ENCODE data around the gene RNASE11.
"Not testable (repeated sequence)": the region's sequence is repeated elsewhere in the genome, so short reads cannot be mapped to it uniquely, and the experiment has no call there.

RNASE11 gene

GRCh38 chr14:20602583-20602982 is 14.8 kb upstream of the RNASE11 start:
- Histone ChIP-seq H3F3A (ENCODE audit: control insufficient read depth, insufficient read depth) (no peaks in the 10 kb centered on the region), H4K20me1 (ENCODE audit: control insufficient read depth, insufficient read depth, low read depth, low read length) (no peaks in the 10 kb centered on the region), H3K9me3 (ENCODE audit: control insufficient read depth, insufficient read depth, low read length) (no peaks in the 10 kb centered on the region), H3K27me3 (ENCODE audit: control insufficient read depth, low read length) (peaks cover 4% of the 10 kb centered on the region; the same call in 1 of the 2 replicates), H3K4me1 (ENCODE audit: control insufficient read depth, low read length) (no peaks in the 10 kb centered on the region), H3K9me2 (replicated peaks; ENCODE audit: control insufficient read depth, low read length) (no peaks in the 10 kb centered on the region), H3K79me2 (ENCODE audit: control insufficient read depth, low read length) (no peaks in the 10 kb centered on the region), H3K27ac (ENCODE audit: low read depth, low read length) (no peak overlapping the region), H3K36me3 (ENCODE audit: control insufficient read depth, low read length) (no peaks in the 10 kb centered on the region), H3K4me2 (ENCODE audit: low read length) (no peak overlapping the region), H3K4me3 (ENCODE audit: low read length) (no peak overlapping the region)
- TF ChIP-seq CTCF (IDR thresholded peaks at IDR 0.05; ENCODE audit: low read depth, low read length, poor library complexity, severe bottlenecking) (no peak), EZH2phosphoT487 (IDR thresholded peaks at IDR 0.05; ENCODE audit: borderline replicate concordance, low read length) (no peak)

GRCh38 chr14:20601522-20601921 is 13.7 kb upstream of the RNASE11 start:
- no peak overlapping the region for H3K4me3 ChIP-seq (ENCODE audit: low read length)
- no peak overlapping the region for H3K27ac ChIP-seq (ENCODE audit: low read depth, low read length)
- H3K4me1 ChIP-seq (ENCODE audit: control insufficient read depth, low read length) = no peaks in the 10 kb centered on the region
- H3K9me2 ChIP-seq (replicated peaks; ENCODE audit: control insufficient read depth, low read length) = no peaks in the 10 kb centered on the region
- TF ChIP-seq CTCF (IDR thresholded peaks at IDR 0.05; ENCODE audit: low read depth, low read length, poor library complexity, severe bottlenecking) = no peak
- no peak for TF ChIP-seq EZH2phosphoT487 (IDR thresholded peaks at IDR 0.05; ENCODE audit: borderline replicate concordance, low read length)
- no peaks in the 10 kb centered on the region for H3K9me3 ChIP-seq (ENCODE audit: control insufficient read depth, insufficient read depth, low read length)
- no peaks in the 10 kb centered on the region for H3K79me2 ChIP-seq (ENCODE audit: control insufficient read depth, low read length)
- no peaks in the 10 kb centered on the region for H3F3A ChIP-seq (ENCODE audit: control insufficient read depth, insufficient read depth)
- H3K4me2 ChIP-seq (ENCODE audit: low read length) = no peak overlapping the region
- no peaks in the 10 kb centered on the region for H3K36me3 ChIP-seq (ENCODE audit: control insufficient read depth, low read length)
- H3K27me3 ChIP-seq (ENCODE audit: control insufficient read depth, low read length) = 0 out of 2 replicates have a peak, but pooled peaks cover 2% of the 10 kb centered on the region
- H4K20me1 ChIP-seq (ENCODE audit: control insufficient read depth, insufficient read depth, low read depth, low read length) = no peaks in the 10 kb centered on the region

- Histone ChIP-seq H4K20me1 (ENCODE audit: control insufficient read depth, insufficient read depth, low read depth, low read length) (no peaks in the 10 kb centered on the region), H3K4me1 (ENCODE audit: control insufficient read depth, low read length) (no peaks in the 10 kb centered on the region), H3K27me3 (ENCODE audit: control insufficient read depth, low read length) (peaks cover 4% of the 10 kb centered on the region; the same call in 1 of the 2 replicates), H3F3A (ENCODE audit: control insufficient read depth, insufficient read depth) (no peaks in the 10 kb centered on the region), H3K4me3 (ENCODE audit: low read length) (no peak overlapping the region), H3K36me3 (ENCODE audit: control insufficient read depth, low read length) (no peaks in the 10 kb centered on the region), H3K79me2 (ENCODE audit: control insufficient read depth, low read length) (no peaks in the 10 kb centered on the region), H3K4me2 (ENCODE audit: low read length) (no peak overlapping the region), H3K27ac (ENCODE audit: low read depth, low read length) (no peak overlapping the region), H3K9me3 (ENCODE audit: control insufficient read depth, insufficient read depth, low read length) (no peaks in the 10 kb centered on the region), H3K9me2 (replicated peaks; ENCODE audit: control insufficient read depth, low read length) (no peaks in the 10 kb centered on the region)
- TF ChIP-seq EZH2phosphoT487 (IDR thresholded peaks at IDR 0.05; ENCODE audit: borderline replicate concordance, low read length) = no peak
- no peak for TF ChIP-seq CTCF (IDR thresholded peaks at IDR 0.05; ENCODE audit: low read depth, low read length, poor library complexity, severe bottlenecking)
Observed at GRCh38 chr14:20597108-20597507, 9.3 kb upstream of the RNASE11 start.

GRCh38 chr14:20595726-20596125 is 7.9 kb upstream of the RNASE11 start:
- not testable (repeated sequence) for H3K79me2 ChIP-seq (ENCODE audit: control insufficient read depth, low read length); H3K9me3 ChIP-seq (ENCODE audit: control insufficient read depth, insufficient read depth, low read length); H3K4me2 ChIP-seq (ENCODE audit: low read length); H3K4me3 ChIP-seq (ENCODE audit: low read length); H4K20me1 ChIP-seq (ENCODE audit: control insufficient read depth, insufficient read depth, low read depth, low read length); H3K36me3 ChIP-seq (ENCODE audit: control insufficient read depth, low read length); H3K27ac ChIP-seq (ENCODE audit: low read depth, low read length); H3F3A ChIP-seq (ENCODE audit: control insufficient read depth, insufficient read depth); H3K27me3 ChIP-seq (ENCODE audit: control insufficient read depth, low read length); H3K4me1 ChIP-seq (ENCODE audit: control insufficient read depth, low read length); H3K9me2 ChIP-seq (replicated peaks; ENCODE audit: control insufficient read depth, low read length)
